ENCODE data around the gene SZRD1. TPM values are rescaled to one million over a fixed set of nuclear protein-coding genes. Genes with fewer than 3 reads are reported as not detected.

The SZRD1 gene
- total and polyA plus RNA-seq, 2 donors (not counting 3 experiments of a cell fraction or from before 2014, with no cell fraction given) = 162 to 164 TPM

DNA sequence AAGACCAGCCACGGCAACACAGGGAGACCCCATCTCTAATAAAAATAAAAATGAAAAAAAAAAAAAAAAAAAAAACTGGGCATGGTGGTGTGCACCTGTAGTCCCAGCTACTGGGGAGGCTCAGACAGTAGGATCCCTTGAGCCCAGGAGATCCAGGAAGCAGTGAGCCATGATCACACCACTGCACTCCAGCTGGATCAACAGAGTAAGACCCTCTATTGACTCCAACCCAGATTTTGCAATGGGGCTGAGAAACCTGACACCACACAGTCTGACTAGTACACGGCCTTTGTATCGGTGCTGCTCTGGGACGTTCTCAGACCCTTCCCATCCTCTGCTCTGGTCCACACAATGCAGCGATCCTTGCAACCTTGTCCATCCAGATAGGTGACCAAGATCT lies 38.4 kb downstream of the SZRD1 start:
- Histone ChIP-seq H3K9me1 (replicated peaks; ENCODE audit: control insufficient read depth, extremely low read depth, insufficient read depth, low read length) (no peaks in the 10 kb centered on the region), H3K4me2 (ENCODE audit: insufficient read depth, low read length) (no peak overlapping the region), H3K9ac (replicated peaks; ENCODE audit: extremely low read depth, insufficient read depth, low read length) (no peak overlapping the region), H3K27ac (ENCODE audit: insufficient read depth, low read depth, low read length) (no peak overlapping the region), H2AFZ (ENCODE audit: low read depth, low read length) (no peak overlapping the region), H3K27me3 (ENCODE audit: control insufficient read depth in 2 of 2, insufficient read depth in 2 of 2, low read length in 2 of 2) (no peaks in the 10 kb centered on the region), H3K79me2 (ENCODE audit: control insufficient read depth, insufficient read depth, low read length) (no peaks in the 10 kb centered on the region), H3K36me3 (ENCODE audit: control insufficient read depth in 2 of 2, extremely low read depth in 1 of 2, insufficient read depth in 2 of 2, low read length in 2 of 2) (peaks cover 0 to 3% of the 10 kb centered on the region in 2 experiments), H4K20me1 (replicated peaks; ENCODE audit: control insufficient read depth, extremely low read depth, insufficient read depth, low read length) (no peaks in the 10 kb centered on the region), H3K4me3 (replicated peaks in 1 of 3; ENCODE audit: insufficient read depth in 1 of 3, low read depth in 1 of 3, low read length in 3 of 3) (no peak overlapping the region), H3K9me3 (replicated peaks; ENCODE audit: control insufficient read depth, insufficient read depth, low read length) (no peaks in the 10 kb centered on the region), H3K4me1 (ENCODE audit: control insufficient read depth, extremely low read depth, insufficient read depth, low read length) (no peaks in the 10 kb centered on the region)
- BruUV-seq (replicated peaks) = no TSS peak
- TF ChIP-seq CTCF (IDR thresholded peaks at IDR 0.05; ENCODE audit: extremely low read depth in 1 of 2, insufficient read depth in 1 of 2, low read depth in 1 of 2, low read length in 2 of 2) (no peak), FOS (IDR thresholded peaks at IDR 0.05; ENCODE audit: borderline replicate concordance, insufficient read depth, low read length) (no peak), JUN (IDR thresholded peaks at IDR 0.05; ENCODE audit: borderline replicate concordance, insufficient read depth, insufficient read length, low read depth) (no peak), EZH2 (IDR thresholded peaks at IDR 0.05; ENCODE audit: borderline replicate concordance, low read depth, low read length, severe bottlenecking) (no peak), POLR2AphosphoS5 (IDR thresholded peaks at IDR 0.05; ENCODE audit: insufficient read depth, low read depth, low read length) (no peak), GATA2 (IDR thresholded peaks at IDR 0.05; ENCODE audit: insufficient read depth, insufficient read length, low read depth, low read length) (no peak), POLR2A (IDR thresholded peaks at IDR 0.05; ENCODE audit: low read depth, low read length) (no peak), MYC (IDR thresholded peaks at IDR 0.05; ENCODE audit: low read depth, low read length) (no peak), MAX (IDR thresholded peaks at IDR 0.05; ENCODE audit: insufficient read depth, insufficient read length) (no peak)
- dilution Hi-C loops (cut with MboI; ENCODE audit: extremely low pct_ligation_motif_present, low sequenced_read_pairs) (no loop called here), intact Hi-C loops (cut with micrococcal nuclease) (no loop called here)
- POLR2A ChIA-PET = no interaction called here
- FAIRE-seq (no peak), DNase-seq (ENCODE audit: low read depth, low spot score) (no peak)
- CTCF ChIA-PET = no interaction called here

Data from endothelial cell of umbilical vein (primary cell).